ENCODE measurements around the gene DOCK2.
A peak's percentile ranks its signal among the peaks of the same experiment; 100 is the strongest.

The DOCK2 gene

DNA sequence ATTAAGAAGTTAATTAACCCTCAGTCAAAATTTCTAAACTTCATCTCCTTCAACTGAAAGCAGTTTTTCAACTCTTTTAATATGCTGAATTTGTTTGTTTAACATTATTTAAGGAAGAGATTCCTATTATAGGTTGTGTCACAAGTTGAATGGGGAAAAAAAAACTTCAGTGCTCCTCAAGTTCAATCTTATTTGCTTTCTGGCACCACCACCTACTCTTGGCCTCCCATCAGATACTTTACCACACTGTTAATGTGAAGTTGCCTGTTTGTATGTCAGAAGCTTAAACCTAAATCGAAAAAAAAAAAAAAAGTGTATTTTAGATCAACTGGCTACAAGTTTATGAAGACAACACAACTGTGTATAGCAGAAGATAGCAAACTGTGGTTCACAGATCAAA lies 4.1 kb upstream of the DOCK2 start:
- no peaks in the 10 kb centered on the region for H3K27me3 ChIP-seq
- no peaks in the 10 kb centered on the region for H4K20me1 ChIP-seq
- H3K36me3 ChIP-seq = no peaks in the 10 kb centered on the region
- no peak for TF ChIP-seq Cebpa-rat (IDR thresholded peaks at IDR 0.05)
- no peak overlapping the region for H3K4me2 ChIP-seq
- peaks cover 0 to 14% (median 7%) of the 10 kb centered on the region in 11 experiments; a peak in 10 of 22 replicates for H3K9me3 ChIP-seq (replicated peaks in 1 of 11)
- no peak overlapping the region for H3K9ac ChIP-seq
- H3K27ac ChIP-seq = no peak overlapping the region
- H3K4me3 ChIP-seq = no peak overlapping the region
- H3K4me1 ChIP-seq = peaks cover 12 to 20% (median 15%) of the 10 kb centered on the region in 10 experiments

GRCh38 chr5:169634606-169635005 lies 2.5 kb upstream of the DOCK2 start:
- H3K36me3 ChIP-seq = peaks cover 6 to 14% (median 13%) of the 10 kb centered on the region in 11 experiments; a peak in 20 of 22 replicates
- TF ChIP-seq Cebpa-rat (IDR thresholded peaks at IDR 0.05) = no peak
- peaks cover 18 to 35% (median 22%) of the 10 kb centered on the region in 10 experiments for H3K4me1 ChIP-seq
- H3K27ac ChIP-seq = no peak overlapping the region
- H3K9ac ChIP-seq = no peak overlapping the region
- peaks cover 12 to 27% (median 21%) of the 10 kb centered on the region in 11 experiments for H3K9me3 ChIP-seq (replicated peaks in 1 of 11)
- no peak overlapping the region for H3K4me3 ChIP-seq
- no peaks in the 10 kb centered on the region for H3K27me3 ChIP-seq
- H4K20me1 ChIP-seq = peaks cover 0 to 10% (median 0%) of the 10 kb centered on the region in 11 experiments; a peak in 5 of 22 replicates
- no peak overlapping the region for H3K4me2 ChIP-seq

GRCh38 chr5:169635936-169636335 lies 1.1 kb upstream of the DOCK2 start:
- H3K9ac ChIP-seq = peak overlapping the region in 4 of 11 experiments; percentile 61 to 98 (median 92); a peak in 7 of 22 replicates
- TF ChIP-seq Cebpa-rat (IDR thresholded peaks at IDR 0.05) = no peak
- peaks cover 19 to 32% (median 25%) of the 10 kb centered on the region in 11 experiments for H3K9me3 ChIP-seq (replicated peaks in 1 of 11)
- H3K27me3 ChIP-seq = no peaks in the 10 kb centered on the region
- H3K27ac ChIP-seq = peak overlapping the region in 6 of 11 experiments; percentile 78 to 98 (median 96); a peak in 10 of 22 replicates
- peaks cover 0 to 24% (median 9%) of the 10 kb centered on the region in 11 experiments; a peak in 18 of 22 replicates for H4K20me1 ChIP-seq
- H3K4me2 ChIP-seq = peak overlapping the region in 5 of 11 experiments; percentile 79 to 97 (median 93); a peak in 10 of 22 replicates
- no peak overlapping the region for H3K4me3 ChIP-seq
- peaks cover 18 to 49% (median 22%) of the 10 kb centered on the region in 10 experiments for H3K4me1 ChIP-seq
- peaks cover 10 to 27% (median 24%) of the 10 kb centered on the region in 11 experiments; a peak in 20 of 22 replicates for H3K36me3 ChIP-seq

- no peaks in the 10 kb centered on the region for H3K27me3 ChIP-seq
- TF ChIP-seq Cebpa-rat (IDR thresholded peaks at IDR 0.05) = no peak
- peaks cover 10 to 33% (median 30%) of the 10 kb centered on the region in 11 experiments; a peak in 21 of 22 replicates for H3K36me3 ChIP-seq
- peaks cover 19 to 32% (median 25%) of the 10 kb centered on the region in 11 experiments for H3K9me3 ChIP-seq (replicated peaks in 1 of 11)
- H3K4me2 ChIP-seq = peak overlapping the region; percentile 79 to 98 (median 95)
- peaks cover 18 to 55% (median 22%) of the 10 kb centered on the region in 10 experiments for H3K4me1 ChIP-seq
- peaks cover 2 to 30% (median 15%) of the 10 kb centered on the region in 11 experiments; a peak in 18 of 22 replicates for H4K20me1 ChIP-seq
- peak overlapping the region; percentile 87 to 98 (median 91) for H3K9ac ChIP-seq
- H3K4me3 ChIP-seq = peak overlapping the region; percentile 67 to 85 (median 72)
- peak overlapping the region; percentile 78 to 98 (median 94) for H3K27ac ChIP-seq
These were observed 494 bp upstream of the DOCK2 start for GRCh38 chr5:169636477-169637084.

DNA sequence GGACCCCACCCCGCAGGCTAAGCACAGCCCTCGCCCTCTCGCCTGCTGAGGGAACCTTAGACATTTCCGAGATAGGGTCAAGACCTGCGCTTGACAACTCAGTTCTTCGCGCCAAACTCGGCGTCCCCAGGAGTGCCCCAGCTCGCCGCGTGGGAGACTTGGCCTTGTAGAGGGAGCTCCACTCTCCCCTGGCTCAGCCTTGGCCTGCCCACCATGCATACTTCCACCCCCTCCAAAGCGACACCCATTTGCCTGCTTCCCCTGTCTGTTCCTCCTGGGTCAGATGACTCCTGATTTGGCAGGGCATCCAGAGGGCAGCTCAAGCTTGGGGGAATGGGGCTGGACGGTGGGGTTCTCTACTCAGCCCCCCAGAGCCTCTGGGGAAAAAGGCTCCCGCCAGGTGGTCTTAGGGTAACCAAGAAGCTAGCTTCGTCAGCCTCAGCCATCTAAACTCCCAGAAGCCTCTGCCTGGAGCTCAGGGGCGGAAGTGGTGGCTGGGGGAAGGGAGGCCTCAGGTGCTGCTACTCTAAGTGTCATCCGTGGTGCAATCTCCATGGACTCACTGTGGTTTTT lies 560 bp downstream of the DOCK2 start:
- peak overlapping the region; percentile 67 to 85 (median 72) for H3K4me3 ChIP-seq

DNA sequence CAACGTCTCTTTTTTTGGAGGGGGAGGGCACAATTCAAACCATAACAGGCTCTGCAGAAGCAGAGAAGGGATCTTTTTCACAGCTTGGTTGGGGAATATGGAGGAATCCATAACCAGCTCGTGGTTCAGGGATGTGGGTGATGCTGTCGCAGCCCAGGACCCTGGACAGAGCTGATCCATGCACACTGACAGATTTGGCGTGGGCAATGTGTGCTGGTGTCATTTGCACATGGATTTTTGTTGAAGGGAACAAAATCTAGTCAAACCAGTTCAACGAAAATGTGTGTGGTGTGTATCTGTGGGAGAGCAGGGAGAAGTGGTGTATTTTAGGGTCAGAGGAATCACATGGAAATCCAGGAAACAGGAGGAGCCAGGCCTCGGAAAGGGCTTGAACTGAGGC lies 4.2 kb downstream of the DOCK2 start:
- Histone ChIP-seq H4K20me1 (peaks cover 26 to 77% (median 53%) of the 10 kb centered on the region in 11 experiments; a peak in 19 of 22 replicates), H3K4me3 (no peak overlapping the region), H3K27me3 (no peaks in the 10 kb centered on the region), H3K4me2 (peak overlapping the region in 3 of 11 experiments; percentile 20 to 97 (median 70); a peak in 6 of 22 replicates), H3K9me3 (replicated peaks in 1 of 11) (peaks cover 15 to 29% (median 19%) of the 10 kb centered on the region in 11 experiments), H3K27ac (no peak overlapping the region), H3K36me3 (peaks cover 11 to 58% (median 31%) of the 10 kb centered on the region in 11 experiments; a peak in 21 of 22 replicates), H3K9ac (no peak overlapping the region), H3K4me1 (peaks cover 18 to 77% (median 22%) of the 10 kb centered on the region in 10 experiments)
- no peak for TF ChIP-seq Cebpa-rat (IDR thresholded peaks at IDR 0.05)

More for the DNA sequence above, 560 bp downstream of the DOCK2 start:
- Histone ChIP-seq H3K9me3 (replicated peaks in 1 of 11) (peaks cover 19 to 32% (median 25%) of the 10 kb centered on the region in 11 experiments), H3K9ac (peak overlapping the region; percentile 87 to 98 (median 91)), H3K4me1 (peaks cover 18 to 66% (median 22%) of the 10 kb centered on the region in 10 experiments), H3K36me3 (peaks cover 10 to 43% (median 30%) of the 10 kb centered on the region in 11 experiments; a peak in 21 of 22 replicates), H3K27me3 (no peaks in the 10 kb centered on the region), H3K4me2 (peak overlapping the region; percentile 79 to 98 (median 95)), H4K20me1 (peaks cover 12 to 41% (median 26%) of the 10 kb centered on the region in 11 experiments; a peak in 19 of 22 replicates), H3K27ac (peak overlapping the region; percentile 78 to 98 (median 94))
- TF ChIP-seq Cebpa-rat (IDR thresholded peaks at IDR 0.05) = no peak

- H3K36me3 ChIP-seq = peaks cover 0 to 45% (median 19%) of the 10 kb centered on the region in 11 experiments; a peak in 13 of 22 replicates
- no peak for TF ChIP-seq Cebpa-rat (IDR thresholded peaks at IDR 0.05)
These were observed 9.8 kb downstream of the DOCK2 start for GRCh38 chr5:169646856-169647255.

DNA sequence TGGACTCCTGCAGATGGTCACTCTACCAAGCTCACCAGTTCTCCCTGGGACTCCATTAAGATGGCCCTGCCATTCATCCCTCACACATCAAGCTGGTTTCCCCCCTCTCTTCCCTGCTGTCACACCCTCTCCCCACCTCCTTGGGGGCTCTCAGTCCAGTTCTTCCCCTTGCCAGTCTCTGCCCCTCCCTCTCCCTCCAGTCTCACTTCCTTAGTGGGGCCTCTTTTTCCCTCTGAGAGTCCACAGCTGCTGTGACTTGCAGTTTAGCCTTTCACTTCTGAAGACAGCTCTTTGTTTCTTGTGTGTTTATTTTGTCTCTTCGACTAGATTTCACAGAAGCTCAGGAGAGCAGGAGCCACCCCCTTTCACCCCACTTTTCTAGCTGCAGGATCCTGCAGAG lies 10.5 kb downstream of the DOCK2 start:
- H3K27me3 ChIP-seq = no peaks in the 10 kb centered on the region
- peaks cover 39 to 87% (median 58%) of the 10 kb centered on the region in 10 experiments for H3K4me1 ChIP-seq
- H4K20me1 ChIP-seq = peaks cover 27 to 94% (median 52%) of the 10 kb centered on the region in 11 experiments; a peak in 21 of 22 replicates
- peak overlapping the region in 7 of 10 experiments; percentile 24 to 45 (median 38); a peak in 10 of 20 replicates for H3K4me3 ChIP-seq
- peak overlapping the region; percentile 55 to 97 (median 82) for H3K4me2 ChIP-seq
- peaks cover 0 to 10% (median 0%) of the 10 kb centered on the region in 11 experiments; a peak in 1 of 22 replicates for H3K9me3 ChIP-seq (replicated peaks in 1 of 11)
- TF ChIP-seq Cebpa-rat (IDR thresholded peaks at IDR 0.05) = no peak
- peaks cover 0 to 45% (median 20%) of the 10 kb centered on the region in 11 experiments; a peak in 11 of 22 replicates for H3K36me3 ChIP-seq
- peak overlapping the region; percentile 39 to 89 (median 78); a peak in 21 of 22 replicates for H3K27ac ChIP-seq
- H3K9ac ChIP-seq = peak overlapping the region; percentile 41 to 80 (median 70); a peak in 21 of 22 replicates

More at GRCh38 chr5:169646856-169647255, 9.8 kb downstream of the DOCK2 start:
- Histone ChIP-seq H3K9me3 (replicated peaks in 1 of 11) (peaks cover 0 to 10% (median 0%) of the 10 kb centered on the region in 11 experiments; a peak in 1 of 22 replicates), H3K27me3 (no peaks in the 10 kb centered on the region), H3K4me2 (peak overlapping the region; percentile 55 to 97 (median 82); a peak in 16 of 22 replicates), H3K4me1 (peaks cover 35 to 87% (median 51%) of the 10 kb centered on the region in 10 experiments), H3K9ac (no peak overlapping the region), H3K4me3 (no peak overlapping the region), H4K20me1 (peaks cover 30 to 94% (median 52%) of the 10 kb centered on the region in 11 experiments; a peak in 21 of 22 replicates), H3K27ac (peak overlapping the region in 3 of 11 experiments; percentile 78 to 89 (median 83); a peak in 1 of 22 replicates)
